ENCODE measurements around the gene MARCHF2.

- TF ChIP-seq CTCF (IDR thresholded peaks at IDR 0.05; ENCODE audit: extremely low read depth in 1 of 2, insufficient read depth in 1 of 2, low read depth in 1 of 2, low read length in 2 of 2) (no peak), EZH2 (IDR thresholded peaks at IDR 0.05; ENCODE audit: borderline replicate concordance, low read depth, low read length, severe bottlenecking) (no peak), POLR2A (IDR thresholded peaks at IDR 0.05; ENCODE audit: low read depth, low read length) (no peak), JUN (IDR thresholded peaks at IDR 0.05; ENCODE audit: borderline replicate concordance, insufficient read depth, insufficient read length, low read depth) (no peak), MAX (IDR thresholded peaks at IDR 0.05; ENCODE audit: insufficient read depth, insufficient read length) (no peak), POLR2AphosphoS5 (IDR thresholded peaks at IDR 0.05; ENCODE audit: insufficient read depth, low read depth, low read length) (no peak)
Measured at GRCh38 chr19:8462571-8462970, 49.5 kb downstream of the MARCHF2 start.
